GM23338 (cell line): ENCODE results near the gene KRT38.

Source experiments
- CREB1 ChIP-seq: fragments of 250-450 bp; sonication (Bioruptor Pico); IDR thresholded peaks from 2 replicates; pipeline ENCODE4 v1.5.0; 2020; ENCODE audit warnings: low read depth, mild to moderate bottlenecking, moderate library complexity
- CTCF ChIP-seq, 2 experiments: fragments of 200-600 bp in 1 of 2; sonication (generic) in 1 of 2; conservative IDR thresholded peaks; 2 replicates each; pipeline versions ENCODE4 v1.5.1 to v1.6.1; 2016 to 2017; ENCODE audit warnings: antibody characterized with exemption in 2 of 2, low read depth in 2 of 2, mild to moderate bottlenecking in 2 of 2, moderate library complexity in 1 of 2
- ETS1 ChIP-seq: IDR thresholded peaks from 2 replicates; pipeline ENCODE4 v1.6.1; 2016; ENCODE audit warnings: antibody characterized with exemption
- EZH2 ChIP-seq: fragments of 200-600 bp; sonication (generic); IDR thresholded peaks from one replicate; pipeline ENCODE4 v1.8.0; 2017; ENCODE audit warnings: antibody characterized with exemption, mild to moderate bottlenecking, low read depth; ENCODE audit not compliant: unreplicated experiment
- EZH2phosphoT487 ChIP-seq: fragments of 200-600 bp; sonication (generic); IDR thresholded peaks from one replicate; pipeline ENCODE4 v1.8.1; 2018; ENCODE audit warnings: antibody characterized with exemption; ENCODE audit not compliant: unreplicated experiment
- JUNB ChIP-seq: IDR thresholded peaks from one replicate; pipeline ENCODE4 v1.6.1; 2016; ENCODE audit warnings: antibody characterized with exemption; ENCODE audit not compliant: unreplicated experiment
- POLR2AphosphoS5 ChIP-seq: IDR thresholded peaks from 2 replicates; pipeline ENCODE4 v1.6.1; 2016; ENCODE audit warnings: antibody characterized with exemption, low read depth
- REST ChIP-seq: IDR thresholded peaks from one replicate; pipeline ENCODE4 v1.6.1; 2018; ENCODE audit warnings: antibody characterized with exemption; ENCODE audit not compliant: unreplicated experiment
- ZNF331 ChIP-seq: fragments of 250-450 bp; sonication (Bioruptor Pico); IDR thresholded peaks from 2 replicates; pipeline ENCODE4 v1.5.0; 2020; ENCODE audit warnings: low read depth, mild to moderate bottlenecking, moderate library complexity

DNA sequence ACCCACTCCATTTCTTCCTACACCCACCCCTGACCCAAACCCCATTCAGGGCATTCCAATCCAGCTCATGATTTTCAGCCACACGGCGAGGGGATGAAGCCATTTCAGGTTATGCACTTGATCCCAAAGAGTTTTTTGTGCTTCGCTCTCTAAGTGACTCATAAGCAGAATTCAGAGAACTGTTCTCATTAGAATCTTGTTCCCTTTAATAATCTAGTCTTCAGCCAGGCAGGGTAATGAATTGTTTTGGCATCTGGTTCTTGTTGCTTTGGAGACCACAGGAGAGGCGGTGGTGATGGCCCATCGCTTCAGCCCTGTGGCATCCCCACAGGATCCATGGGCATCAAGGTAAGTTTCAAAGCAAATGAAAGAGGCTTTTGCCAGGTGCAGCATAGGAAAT, 38.6 kb downstream of the KRT38 start:
- no peak for TF ChIP-seq REST
- TF ChIP-seq POLR2AphosphoS5, result no peak
- no peak for TF ChIP-seq CTCF (conservative IDR thresholded peaks at IDR 0.05; ENCODE audit: low read depth in 2 of 2)
- TF ChIP-seq EZH2, result no peak
- TF ChIP-seq EZH2phosphoT487, result no peak
- no peak for TF ChIP-seq JUNB
- no peak for TF ChIP-seq CREB1 (CRISPR knock-in tag)
- no peak for TF ChIP-seq ZNF331 (CRISPR knock-in tag)
- no peak for TF ChIP-seq ETS1
